ENCODE measurements around the gene SRGAP2C.
"Not testable (repeated sequence)": the region's sequence is repeated elsewhere in the genome, so short reads cannot be mapped to it uniquely, and the experiment has no call there.

The SRGAP2C gene

DNA sequence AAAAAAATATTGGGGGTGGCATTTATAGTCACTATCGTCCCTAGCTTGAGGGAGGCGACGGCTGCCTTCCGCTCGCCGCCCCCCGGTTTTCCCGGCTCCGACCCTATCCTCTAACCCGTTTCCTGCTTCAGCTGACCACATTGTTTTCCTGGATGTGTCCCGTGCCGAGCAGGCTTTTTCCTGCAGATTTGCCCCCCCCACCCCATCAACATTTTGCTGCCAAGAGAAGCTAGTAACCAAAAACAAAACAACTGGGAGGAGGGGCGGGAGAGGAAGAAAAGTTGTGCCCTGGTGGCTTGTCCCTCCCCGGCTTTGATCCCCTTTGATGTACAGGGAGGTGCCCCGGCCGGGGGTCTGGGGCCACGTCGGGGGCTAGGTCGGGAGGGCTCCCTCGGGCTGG, 1.4 kb downstream of the SRGAP2C start:
- not testable (repeated sequence) for DNase-seq (ENCODE audit: low read depth in 2 of 2)

DNA sequence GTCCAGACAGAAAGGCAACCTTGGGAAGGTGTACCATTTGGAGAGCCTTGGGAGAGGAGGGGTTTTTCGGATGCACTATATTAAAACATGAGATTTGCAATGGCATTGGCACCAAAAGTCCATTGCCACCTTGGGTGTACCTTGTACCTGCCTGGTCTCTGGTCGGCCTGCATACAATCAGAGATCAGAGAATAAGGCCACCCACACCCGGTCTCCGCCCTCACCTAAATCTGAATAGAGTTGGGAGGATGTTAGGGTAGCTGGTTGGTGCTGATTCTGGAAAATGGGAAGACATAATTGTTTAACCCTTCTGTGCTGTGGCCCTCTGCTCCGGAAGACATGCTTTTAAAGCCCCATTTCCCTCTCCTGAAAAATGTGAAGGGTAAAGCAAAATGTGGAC, 3.1 kb downstream of the SRGAP2C start:
- DNase-seq (ENCODE audit: low read depth in 2 of 2) = not testable (repeated sequence)

GRCh38 chr1:121192512-121192911, 7.7 kb downstream of the SRGAP2C start:
- not testable (repeated sequence) for DNase-seq (ENCODE audit: low read depth in 2 of 2)

DNA sequence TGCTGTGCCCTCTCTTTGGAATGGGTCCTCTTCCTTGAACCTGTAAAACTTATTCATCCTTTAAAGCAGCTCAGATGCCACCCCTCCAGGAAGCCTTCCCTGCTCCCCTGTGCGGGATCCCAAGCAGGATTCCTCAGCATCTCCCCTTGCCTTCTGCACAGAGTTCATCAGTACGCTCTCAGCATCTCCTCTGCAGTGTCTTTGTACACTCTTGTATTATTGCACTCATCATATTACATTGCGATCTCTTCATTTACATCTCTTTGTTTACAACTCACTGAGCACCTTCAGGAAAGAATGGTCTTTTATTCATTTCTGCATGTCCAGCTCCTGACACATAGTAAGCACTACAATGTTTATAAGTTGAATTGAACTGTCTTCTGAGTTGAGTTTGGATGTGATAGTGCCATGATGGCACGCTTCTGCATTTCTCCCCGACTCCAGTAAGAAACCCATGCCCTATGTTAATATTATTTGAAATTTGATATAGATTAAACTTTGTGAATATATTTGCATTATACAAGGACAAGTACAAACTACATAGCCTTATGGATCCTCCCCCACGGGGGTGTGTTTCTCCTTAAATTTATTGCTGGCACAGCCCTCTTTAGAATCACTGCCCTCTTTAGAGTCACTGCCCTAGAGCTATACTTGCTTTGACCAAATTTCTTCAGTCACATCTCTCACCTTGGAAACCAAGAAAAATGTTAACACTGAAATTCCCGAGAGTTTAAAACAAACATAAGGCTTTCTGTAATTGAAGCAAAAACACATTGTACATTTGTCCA, 12.5 kb downstream of the SRGAP2C start:
- not testable (repeated sequence) for DNase-seq (ENCODE audit: low read depth in 2 of 2)

DNA sequence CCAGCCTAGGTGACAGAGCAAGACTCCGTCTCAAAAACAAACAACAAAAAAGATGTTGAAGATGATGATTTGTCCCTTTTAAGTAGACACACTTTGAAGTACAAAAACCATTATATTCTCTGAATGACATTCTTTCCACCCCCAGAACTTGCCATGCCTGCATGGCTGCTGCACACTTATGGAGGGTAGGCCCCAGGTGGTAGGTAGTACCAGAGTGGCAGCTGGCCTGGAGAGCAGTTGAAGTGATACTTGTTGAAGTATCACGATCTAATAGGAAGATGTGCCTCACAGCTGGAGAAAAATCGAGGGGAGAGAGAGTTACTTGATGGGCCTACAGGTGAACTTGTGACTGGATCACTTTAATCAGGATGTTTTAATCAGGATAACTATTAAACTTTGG, 15.0 kb downstream of the SRGAP2C start:
- DNase-seq (ENCODE audit: low read depth in 2 of 2) = not testable (repeated sequence)

DNA sequence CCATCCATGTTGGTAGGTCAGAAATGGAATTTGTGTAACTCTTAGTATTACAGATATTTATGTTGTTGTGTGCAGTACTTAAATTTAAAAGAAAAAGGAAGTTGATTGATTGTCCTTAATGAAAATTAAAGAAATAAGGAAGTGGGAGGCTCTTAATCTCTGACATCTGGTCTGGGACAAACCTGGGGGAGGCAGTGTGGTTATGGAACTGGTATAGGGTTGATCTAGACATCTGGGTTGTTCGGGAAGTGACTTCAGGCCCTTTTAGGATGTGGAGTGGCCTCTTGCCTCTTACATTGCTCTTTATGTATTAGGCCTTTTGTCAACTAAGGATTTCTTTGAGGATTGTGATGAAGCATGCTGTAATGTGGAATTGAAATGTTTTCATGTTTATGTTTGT, 15.5 kb downstream of the SRGAP2C start:
- not testable (repeated sequence) for DNase-seq (ENCODE audit: low read depth in 2 of 2)

- not testable (repeated sequence) for DNase-seq (ENCODE audit: low read depth in 2 of 2)
Observed at GRCh38 chr1:121200985-121201981, 16.5 kb downstream of the SRGAP2C start.

- DNase-seq (ENCODE audit: low read depth in 2 of 2) = not testable (repeated sequence)
Observed at GRCh38 chr1:121202986-121203385, 18.2 kb downstream of the SRGAP2C start.

DNA sequence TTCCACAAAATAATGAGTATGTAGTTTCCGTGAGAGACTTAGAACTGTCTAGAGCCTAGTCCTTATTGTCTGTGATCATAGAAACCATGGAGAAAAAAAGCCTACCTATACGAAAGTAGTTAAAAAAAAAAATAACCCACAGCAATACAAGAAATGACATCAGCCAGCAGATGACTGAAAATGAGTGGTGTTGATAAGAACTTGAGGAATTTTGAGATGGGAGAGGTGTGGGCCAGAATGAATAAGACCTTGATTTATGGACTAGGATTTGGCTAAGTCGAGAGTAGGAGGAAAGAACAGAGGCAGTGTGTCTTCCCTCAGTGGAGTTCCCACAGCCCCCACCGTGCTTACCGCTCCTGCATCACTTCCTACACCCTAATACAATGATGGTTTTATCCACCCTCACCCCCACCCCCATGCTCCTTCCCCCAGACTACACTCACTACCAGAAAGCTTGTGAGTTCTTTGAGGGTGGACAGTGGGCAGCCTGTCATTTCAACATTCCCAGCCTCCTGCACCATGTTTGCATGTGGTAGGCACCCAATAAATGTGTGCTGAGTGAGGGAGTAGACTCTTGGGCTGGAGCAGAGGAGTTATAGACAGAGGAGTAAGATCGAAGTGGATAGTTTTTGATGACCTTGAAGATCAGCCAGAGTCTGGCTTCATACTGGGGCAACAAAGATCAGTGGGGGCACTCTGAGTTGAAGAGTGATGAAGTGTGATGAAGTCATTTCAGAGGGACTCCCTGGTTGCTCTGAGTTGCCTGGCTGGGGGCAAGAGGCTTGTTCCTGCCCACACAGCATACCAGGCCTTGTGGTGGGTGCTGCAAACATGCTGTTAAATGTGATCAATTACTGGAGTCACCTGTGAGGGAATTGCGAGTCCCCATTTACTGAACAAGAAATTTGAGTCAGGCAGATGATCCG, 21.3 kb downstream of the SRGAP2C start:
- not testable (repeated sequence) for DNase-seq (ENCODE audit: low read depth in 2 of 2)

- DNase-seq (ENCODE audit: low read depth in 2 of 2) = not testable (repeated sequence)
Observed at GRCh38 chr1:121207328-121207727, 22.6 kb downstream of the SRGAP2C start.

GRCh38 chr1:121208375-121208774, 23.6 kb downstream of the SRGAP2C start:
- DNase-seq (ENCODE audit: low read depth in 2 of 2) = not testable (repeated sequence)

DNA sequence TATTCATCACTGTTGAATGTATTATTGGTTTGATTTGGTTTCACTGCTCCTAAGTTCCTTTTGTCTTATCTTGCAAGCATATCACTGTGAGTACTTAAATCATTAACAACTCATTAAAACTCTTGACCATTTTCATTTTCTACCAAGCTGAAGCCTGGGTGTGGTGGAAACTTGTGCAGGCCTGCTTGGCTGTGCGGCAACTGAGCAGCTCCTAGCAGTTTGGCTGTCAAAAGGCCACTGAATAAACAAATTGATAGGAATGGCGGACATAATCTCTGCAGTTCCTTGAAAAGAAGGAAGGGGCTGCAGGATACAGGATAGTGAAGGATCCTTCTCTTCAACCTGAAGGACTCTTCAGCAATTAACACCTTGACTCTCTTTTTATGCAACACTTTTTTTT, 26.0 kb downstream of the SRGAP2C start:
- not testable (repeated sequence) for DNase-seq (ENCODE audit: low read depth in 2 of 2)

GRCh38 chr1:121213491-121213890, 28.7 kb downstream of the SRGAP2C start:
- not testable (repeated sequence) for DNase-seq (ENCODE audit: low read depth in 2 of 2)

DNA sequence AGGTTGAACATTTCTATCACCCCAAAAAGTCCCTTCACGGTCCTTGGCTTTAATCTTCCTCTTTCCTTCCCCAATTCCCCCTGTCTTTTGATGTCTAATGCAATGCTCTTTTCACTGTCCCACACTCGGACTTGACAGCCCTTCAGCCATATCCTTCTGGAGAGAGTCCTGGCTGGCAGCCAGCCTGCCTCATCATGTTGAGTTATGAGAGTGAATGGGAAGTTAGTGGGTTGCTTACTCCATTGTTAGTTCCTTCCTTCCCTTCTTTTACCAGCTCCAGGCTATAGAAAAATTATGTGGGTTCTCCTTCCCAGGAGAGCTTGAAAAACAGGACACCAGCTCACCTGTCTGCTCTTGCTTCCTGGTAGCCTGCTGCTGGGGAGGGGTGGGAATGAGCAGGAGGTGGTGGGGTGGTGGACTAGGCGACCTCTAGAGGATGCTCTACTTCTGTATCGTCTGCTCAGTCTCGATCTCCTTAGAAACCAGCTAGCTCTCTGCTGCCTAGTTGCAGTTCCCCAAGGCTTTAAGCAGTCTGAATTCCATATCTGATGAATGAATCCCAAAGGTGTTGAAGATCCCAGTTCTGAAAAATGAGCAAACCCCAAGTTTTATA, 29.9 kb downstream of the SRGAP2C start:
- DNase-seq (ENCODE audit: low read depth in 2 of 2) = not testable (repeated sequence)

DNA sequence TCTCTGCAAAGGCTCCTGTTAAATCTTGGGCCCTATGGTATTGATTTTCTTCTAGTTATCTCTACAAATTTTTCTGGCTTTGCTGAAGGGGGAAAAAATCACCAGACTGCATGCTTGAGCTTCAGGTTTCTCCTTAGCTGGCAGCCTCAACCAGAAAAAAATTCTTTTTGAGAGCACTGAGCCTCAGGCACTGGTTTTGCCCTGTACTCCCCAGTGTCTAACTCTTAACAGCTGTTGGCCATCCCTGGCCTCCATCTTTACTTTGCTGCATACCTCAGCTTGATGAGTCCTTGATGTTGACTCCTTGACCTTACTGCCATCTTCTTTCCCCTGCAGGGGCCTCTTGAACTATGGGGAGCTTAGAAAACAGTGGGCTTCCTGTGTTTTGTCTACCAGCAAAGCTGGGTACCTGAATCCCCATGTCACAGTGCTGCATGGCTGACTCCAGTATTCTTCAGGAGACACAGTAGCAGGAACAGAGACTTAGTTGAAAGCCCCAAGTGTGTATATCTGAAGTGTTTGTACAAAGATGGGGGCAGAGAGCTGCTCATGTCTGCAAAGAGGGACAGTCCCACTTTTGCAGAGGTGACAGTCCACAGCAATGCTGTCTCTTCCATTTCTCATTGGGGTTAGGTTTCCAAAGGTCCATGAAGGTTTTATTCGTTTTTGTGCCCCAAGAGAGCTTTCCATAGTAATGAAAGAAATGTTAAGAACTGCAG, 31.1 kb downstream of the SRGAP2C start:
- not testable (repeated sequence) for DNase-seq (ENCODE audit: low read depth in 2 of 2)

- DNase-seq (ENCODE audit: low read depth in 2 of 2) = not testable (repeated sequence)
Observed at GRCh38 chr1:121216676-121217075, 31.9 kb downstream of the SRGAP2C start.

GRCh38 chr1:121221770-121222169, 37.0 kb downstream of the SRGAP2C start:
- not testable (repeated sequence) for DNase-seq (ENCODE audit: low read depth in 2 of 2)

- DNase-seq (ENCODE audit: low read depth in 2 of 2) = not testable (repeated sequence)
Observed at GRCh38 chr1:121224714-121225113, 39.9 kb downstream of the SRGAP2C start.

DNA sequence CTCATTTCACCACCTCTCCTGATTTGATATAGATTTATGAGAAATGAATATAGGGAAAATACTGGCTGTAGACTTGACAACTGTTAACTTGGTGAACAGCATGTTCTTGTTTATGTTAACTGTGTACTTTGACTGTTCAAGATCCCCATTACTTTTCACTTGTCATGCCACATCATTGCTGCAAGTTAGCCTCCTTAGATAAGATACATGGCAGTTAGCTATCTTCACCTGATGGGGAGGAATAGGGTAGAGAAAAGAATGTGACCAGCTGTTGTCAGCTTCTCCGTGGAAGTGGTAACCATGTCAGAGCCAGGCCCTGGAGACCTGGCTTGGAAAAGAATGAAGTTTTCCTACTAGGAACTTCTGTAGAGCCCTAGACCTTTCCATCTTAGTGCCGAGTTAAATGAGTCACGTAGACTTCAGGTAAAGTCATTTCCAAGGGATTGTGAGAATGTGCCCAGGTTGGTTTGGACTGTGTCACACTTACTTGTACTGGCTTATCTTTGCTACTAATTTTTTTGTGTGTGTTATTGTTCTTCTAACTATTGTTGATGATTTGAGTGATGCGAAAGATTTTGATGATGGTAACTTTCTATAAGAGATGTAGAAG, 41.6 kb downstream of the SRGAP2C start:
- DNase-seq (ENCODE audit: low read depth in 2 of 2) = not testable (repeated sequence)

- not testable (repeated sequence) for DNase-seq (ENCODE audit: low read depth in 2 of 2)
Observed at GRCh38 chr1:121226925-121227324, 42.1 kb downstream of the SRGAP2C start.

Measured in stimulated activated CD4-positive, alpha-beta T cell treated with anti-CD3 and anti-CD28 coated beads, Interleukin-15, amount 100 ng/mL, for 48 hours (primary cell).